HG02981 (cell line): ENCODE data around the gene TCL1A.
"Not testable (repeated sequence)": the region's sequence is repeated elsewhere in the genome, so short reads cannot be mapped to it uniquely, and the experiment has no call there.

Experiments used
- ATAC-seq: cut with Tn5 transposase; IDR thresholded peaks from one replicate; pipeline ENCODE4 v1.9.1; 2021; ENCODE audit warnings: mild to moderate bottlenecking, moderate library complexity; ENCODE audit not compliant: unreplicated experiment

The TCL1A gene

DNA sequence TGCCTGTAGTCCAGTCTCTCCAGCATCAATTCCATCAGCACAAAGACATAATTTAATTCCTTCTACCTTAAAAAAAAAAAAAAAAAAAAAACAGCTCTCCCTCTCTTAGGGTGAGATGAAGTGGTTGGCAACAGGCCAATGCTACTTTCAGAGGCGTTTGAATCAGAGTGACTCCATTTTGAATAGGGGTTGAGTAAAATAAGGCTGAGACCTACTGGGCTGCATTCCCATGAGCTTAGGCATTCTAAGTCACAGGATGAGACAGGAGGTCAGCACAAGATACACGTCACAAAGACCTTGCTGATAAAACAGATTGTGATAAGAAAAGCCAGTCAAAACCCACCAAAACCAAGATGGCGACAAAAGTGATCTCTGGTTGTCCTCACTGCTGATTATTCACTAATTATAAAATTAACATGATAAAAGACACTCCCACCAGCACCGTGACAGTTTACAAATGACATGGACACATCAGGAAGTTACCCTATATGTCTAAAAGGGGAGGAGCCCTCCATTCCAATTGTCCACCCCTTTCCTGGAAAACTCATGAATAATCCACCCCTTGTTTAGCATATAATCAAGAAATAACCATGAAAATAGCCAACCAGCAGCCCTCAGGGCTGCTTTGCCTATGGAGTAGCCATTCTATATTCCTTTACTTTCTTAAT lies 34.6 kb downstream of the TCL1A start:
- no peak for ATAC-seq

DNA sequence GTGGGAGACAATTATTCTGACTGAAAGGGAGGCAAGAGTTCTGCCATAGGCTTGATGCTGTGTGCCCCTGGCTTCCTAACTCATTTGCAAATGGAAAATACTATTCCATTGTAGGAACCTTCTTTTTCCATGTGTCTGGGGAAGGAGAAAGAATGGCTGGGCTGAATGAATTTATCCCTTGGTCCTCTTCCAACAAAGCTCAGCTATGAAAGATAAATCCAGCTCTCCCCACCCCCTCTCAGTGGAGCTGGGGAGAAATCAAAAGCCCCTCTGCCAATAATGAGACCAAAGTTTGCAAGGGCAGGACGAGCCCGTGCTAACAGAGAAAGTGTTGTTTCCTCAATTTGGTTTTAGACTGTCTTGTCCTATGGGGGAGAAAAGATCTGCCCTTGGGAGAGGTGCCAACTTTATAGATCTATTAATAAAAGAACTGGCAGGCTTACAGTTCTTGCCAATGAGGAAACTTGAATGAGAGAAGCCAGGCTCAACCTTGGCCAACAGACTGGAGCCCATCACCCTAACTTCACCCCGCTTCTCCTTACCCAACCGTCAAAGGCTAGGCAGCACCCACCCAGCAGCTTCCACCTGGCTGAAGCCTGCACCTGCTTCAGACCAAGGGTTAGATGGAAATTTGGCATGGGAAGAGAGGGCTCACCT lies 36.6 kb downstream of the TCL1A start:
- ATAC-seq, result no peak

GRCh38 chr14:95675486-95675885 lies 38.4 kb downstream of the TCL1A start:
- ATAC-seq, result no peak

DNA sequence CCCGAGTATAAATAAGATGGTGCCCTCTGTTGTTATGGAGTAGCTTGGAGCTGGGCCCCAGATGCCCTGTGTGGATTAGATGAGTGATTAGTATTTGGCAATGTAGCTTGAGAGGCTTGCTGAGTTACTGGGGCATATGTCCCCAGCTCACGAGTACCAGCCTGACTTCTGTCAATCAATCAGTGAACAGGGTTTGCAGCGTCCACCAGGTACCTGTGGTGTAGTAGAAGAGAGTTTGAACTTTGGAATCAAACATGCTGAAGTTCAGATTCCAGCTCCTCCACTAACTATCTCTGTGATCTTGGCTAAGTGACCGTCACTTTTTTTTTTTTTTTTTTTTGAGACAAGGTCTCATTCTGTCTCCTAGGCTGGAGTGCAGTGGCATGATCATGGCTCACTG lies 39.3 kb downstream of the TCL1A start:
- ATAC-seq, result no peak

DNA sequence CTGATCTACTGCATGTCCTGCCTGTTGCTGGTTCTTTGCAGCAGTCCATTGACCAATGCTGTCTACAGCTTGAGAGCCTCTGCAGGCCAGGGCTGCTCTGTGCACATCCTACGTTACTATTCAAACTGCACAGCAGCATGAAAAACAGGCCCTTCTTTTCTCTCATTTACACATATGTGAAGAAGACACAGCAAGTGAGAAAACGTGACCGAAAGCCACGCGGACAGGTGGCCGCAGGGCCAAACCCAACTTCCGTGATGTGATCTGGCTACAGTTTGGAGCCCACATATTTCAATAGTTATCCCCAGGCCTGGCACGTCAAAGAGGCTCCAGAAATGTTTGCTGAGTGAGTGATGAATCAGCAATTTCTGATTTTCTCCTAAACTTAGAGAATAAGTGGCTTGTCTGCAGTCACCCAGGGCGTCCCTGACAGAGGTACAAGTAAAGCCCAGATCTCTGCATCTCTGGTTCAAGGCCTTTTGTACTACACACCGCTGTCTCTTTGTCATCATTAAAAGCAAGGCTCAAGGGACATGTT lies 45.6 kb downstream of the TCL1A start:
- no peak for ATAC-seq

DNA sequence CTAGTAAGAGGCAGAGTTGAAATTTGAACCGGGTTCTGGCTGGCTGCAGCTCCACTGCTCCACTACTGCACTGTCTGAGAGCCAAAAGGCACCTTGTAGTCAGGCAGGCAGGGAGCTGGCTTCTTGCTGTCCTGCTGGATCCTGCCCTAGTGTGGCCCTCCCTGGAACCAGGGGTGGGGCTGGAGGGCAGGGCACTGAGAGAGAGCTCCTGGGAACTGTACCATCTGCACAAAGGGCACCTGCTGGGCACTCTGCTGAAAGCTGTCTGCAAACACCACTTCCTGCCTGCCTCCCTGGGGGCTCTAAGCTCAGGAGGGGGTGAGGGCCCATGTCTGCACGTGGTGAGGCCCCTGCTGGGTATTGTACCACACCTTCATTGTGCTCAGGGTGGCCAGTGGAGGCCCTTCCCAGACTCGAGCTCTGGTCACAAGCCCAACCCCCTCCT lies 46.7 kb downstream of the TCL1A start:
- ATAC-seq, result no peak

GRCh38 chr14:95666450-95666849 lies 47.5 kb downstream of the TCL1A start:
- no peak for ATAC-seq

DNA sequence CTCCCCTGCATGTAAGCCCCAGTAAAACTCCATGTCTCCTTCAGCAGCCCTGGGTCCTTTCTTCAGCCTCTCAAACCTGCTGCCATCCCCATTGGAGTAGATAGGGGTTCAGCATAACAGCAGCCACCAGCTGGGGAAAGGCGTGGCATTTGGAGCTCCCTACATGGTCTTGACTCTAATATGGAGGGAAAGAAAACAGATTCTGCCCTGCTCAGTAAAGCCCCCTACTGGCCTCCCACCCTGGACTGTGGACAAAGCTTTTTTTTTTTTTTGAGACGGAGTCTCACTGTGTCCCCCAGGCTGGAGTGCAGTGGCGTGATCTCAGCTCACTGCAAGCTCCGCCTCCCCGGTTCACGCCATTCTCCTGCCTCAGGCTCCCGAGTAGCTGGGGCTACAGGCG lies 48.4 kb downstream of the TCL1A start:
- not testable (repeated sequence) for ATAC-seq

DNA sequence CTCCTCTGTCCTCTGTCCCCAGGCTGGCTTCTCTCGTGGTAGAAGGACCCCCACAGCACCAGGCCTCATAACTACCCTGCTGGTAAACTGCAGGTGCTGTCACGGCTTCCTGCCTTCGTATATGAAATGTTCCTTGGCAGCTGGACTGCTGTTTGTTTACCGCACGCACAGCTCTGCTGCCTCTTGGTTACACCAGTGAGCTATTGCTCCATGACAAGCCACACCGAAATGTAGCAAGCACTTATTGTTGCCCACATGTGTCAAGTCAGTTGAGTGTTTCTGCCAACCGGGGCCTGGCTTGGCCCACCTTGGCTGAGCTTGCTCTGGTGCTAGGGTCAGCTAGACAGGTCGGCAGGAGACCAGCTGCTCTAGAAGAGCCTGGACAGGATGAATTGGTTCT lies 49.4 kb downstream of the TCL1A start:
- ATAC-seq, result peak; percentile 38

DNA sequence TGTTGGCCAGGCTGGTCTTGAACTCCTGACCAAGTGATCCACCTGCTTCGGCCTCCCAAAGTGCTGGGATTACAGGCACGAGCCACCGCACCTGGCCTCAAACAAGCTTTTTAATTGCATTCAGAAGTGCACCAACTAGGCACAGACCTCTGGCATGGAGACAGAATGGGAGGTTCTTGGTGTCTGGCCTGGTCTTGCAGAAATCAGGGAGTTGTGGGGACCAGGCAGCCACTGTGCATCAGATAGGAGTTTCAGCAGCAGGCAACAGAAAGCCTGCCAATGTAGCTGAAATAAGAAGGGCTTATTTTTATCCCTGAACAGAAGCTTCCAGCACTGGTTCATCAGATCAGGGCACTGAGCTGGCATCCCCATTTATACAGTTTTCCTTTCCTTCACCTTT lies 49.9 kb downstream of the TCL1A start:
- ATAC-seq, result no peak

DNA sequence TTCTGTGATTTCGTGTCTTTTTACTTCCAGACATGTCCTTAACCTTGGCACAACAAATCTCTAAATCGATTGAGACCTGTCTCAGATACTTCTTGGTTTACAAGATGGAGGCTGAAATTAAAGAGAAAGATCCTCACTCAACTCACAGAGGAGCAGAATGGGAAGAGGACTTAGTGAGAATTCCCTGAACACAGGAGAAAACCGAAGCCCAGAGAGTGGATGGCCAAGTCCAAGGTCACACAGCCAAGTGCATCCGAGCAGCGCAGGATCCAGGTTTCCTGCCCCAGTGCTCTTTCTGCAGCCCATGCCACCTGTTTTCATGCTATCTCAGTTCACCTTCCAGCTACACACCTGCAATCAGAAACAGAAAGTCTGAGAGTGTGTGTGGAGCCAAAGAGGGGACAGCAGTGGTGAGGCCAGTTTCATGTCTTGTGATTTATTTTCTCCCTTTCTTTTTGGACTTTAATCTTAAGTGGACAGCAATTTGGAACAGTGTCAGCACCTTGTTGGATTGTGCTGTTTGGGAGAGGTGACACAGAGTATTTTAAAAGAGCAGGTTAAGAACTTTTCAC lies 50.6 kb downstream of the TCL1A start:
- no peak for ATAC-seq

DNA sequence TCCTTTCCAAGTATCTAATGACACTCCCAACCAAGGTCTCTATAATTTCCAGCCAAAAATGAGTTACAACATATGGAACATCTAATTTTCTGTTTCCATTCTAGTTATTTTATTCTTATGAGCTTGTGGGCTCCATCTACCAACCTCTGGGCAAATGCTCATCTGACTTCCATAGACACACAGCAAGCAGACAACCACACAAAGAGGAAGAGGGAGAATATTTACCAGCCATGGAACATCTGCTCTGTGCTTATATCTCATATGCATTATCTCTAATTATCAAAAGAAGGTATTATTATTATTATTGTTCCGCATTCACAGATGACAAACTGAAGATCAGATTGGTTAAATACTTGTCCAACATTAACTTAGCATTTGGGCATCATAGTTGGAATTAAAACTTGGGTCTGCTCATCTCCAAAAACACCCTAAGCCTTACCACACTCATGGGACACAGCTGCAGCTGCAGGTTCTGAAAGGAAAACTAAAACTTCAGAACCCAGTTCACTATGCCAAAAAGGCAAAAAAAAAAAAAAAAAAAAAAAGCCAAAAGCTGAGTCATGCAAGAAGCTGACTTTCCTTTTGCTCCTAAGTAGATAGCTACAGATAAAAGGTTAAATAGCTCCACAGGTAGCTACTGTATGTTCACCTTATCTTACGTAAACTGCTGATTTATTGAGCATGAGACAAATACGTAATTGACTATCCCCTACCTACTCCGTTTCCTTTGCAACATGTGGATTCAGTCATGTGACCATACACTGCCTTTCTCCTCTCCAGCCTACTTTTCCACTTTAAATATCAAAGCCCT lies 51.3 kb downstream of the TCL1A start:
- peak; percentile 33 for ATAC-seq

- ATAC-seq, result no peak
Measured at GRCh38 chr14:95660651-95661515, 53.0 kb downstream of the TCL1A start.

DNA sequence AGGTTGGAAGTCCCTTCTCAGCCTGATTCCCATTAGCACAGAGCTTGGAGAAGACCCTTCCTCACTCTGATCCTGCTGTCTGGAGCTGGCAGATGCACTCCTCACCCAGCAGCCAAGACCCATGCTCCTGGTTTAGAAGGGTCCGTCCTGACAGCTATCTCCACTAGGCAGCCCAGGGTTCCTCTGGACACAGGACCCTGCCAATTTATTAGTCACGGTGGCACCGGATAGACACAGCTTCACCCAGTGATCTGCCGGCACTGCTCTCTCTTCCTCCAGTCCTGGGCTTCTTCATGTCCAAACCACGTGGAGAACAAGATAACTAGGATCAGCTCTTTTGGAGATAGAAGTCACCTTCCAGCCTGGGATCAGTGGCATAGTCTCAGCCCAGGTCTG lies 53.9 kb downstream of the TCL1A start:
- ATAC-seq, result no peak
